HCT116 (cell line): Measurements from ENCODE around the gene MPPED1. TPM values are rescaled to one million over a fixed set of nuclear protein-coding genes. Genes with fewer than 3 reads are reported as not detected.
A peak's percentile ranks its signal among the peaks of the same experiment; 100 is the strongest.

Experiments used
- ATAC-seq: fragments of 200-7000 bp; cut with Tn5 transposase; 2 replicates; pipeline ENCODE4 v1.9.1; 2020; ENCODE audit warnings: mild to moderate bottlenecking, moderate library complexity
- BruUV-seq: library from RNA; stranded (reverse); fragments of 400-500 nt; replicated peaks from 2 replicates; lab custom pipeline; 2021; lab: Mats Ljungman, UMichigan
- CTCF ChIA-PET: fragments of 300-600 bp; sonication (Branson Sonifier 250); formaldehyde crosslinking; loops from one replicate; lab custom pipeline; 2021; ENCODE audit warnings: antibody characterized with exemption; lab: Charles Lee
- POLR2A ChIA-PET: fragments of 300-600, 350-600 bp; sonication (Branson Sonifier 250); formaldehyde crosslinking; loops from one replicate; lab custom pipeline; 2021; ENCODE audit warnings: antibody characterized with exemption; lab: Charles Lee
- RAD21 ChIA-PET, 2 experiments: fragments of 300-600 bp; sonication (Branson Sonifier 250); formaldehyde crosslinking; loops; one replicate each; lab custom pipeline; 2023; ENCODE audit warnings: low total read pairs in 2 of 2; ENCODE audit not compliant: uncharacterized antibody in 2 of 2, unreplicated experiment in 2 of 2, low non-redundant PET in 1 of 2; lab: Charles Lee
- DNase-seq: peaks from one replicate; pipeline ENCODE4 v3.0.0-alpha.2; 2010; ENCODE audit warnings: low read depth, low spot score
- H2AFZ ChIP-seq: fragments of 200-600 bp; shearing (Covaris generic), sonication (generic); 2 replicates; pipeline ENCODE4 v1.6.1; 2017; ENCODE audit warnings: low read depth, mixed run types, mixed read lengths, antibody characterized with exemption, low read length; ENCODE audit not compliant: poor library complexity, severe bottlenecking
- H3K27ac ChIP-seq: 2 replicates; pipeline ENCODE4 v1.5.1; 2012; ENCODE audit warnings: low read depth, low read length
- H3K27me3 ChIP-seq: fragments of 200-600 bp; sonication (generic); 2 replicates; pipeline ENCODE4 v1.6.1; 2016; ENCODE audit warnings: mixed run types, low read length, mixed read lengths; ENCODE audit not compliant: insufficient read depth
- H3K36me3 ChIP-seq, 2 experiments: fragments of 200-500 bp in 1 of 2; fragments of 200-600 bp in 1 of 2; sonication (Bioruptor generic) in 1 of 2; sonication (generic) in 1 of 2; 2 replicates each; pipeline versions ENCODE4 v1.5.1 to v1.6.1; 2014 to 2016; ENCODE audit warnings: low read length in 2 of 2, inconsistent platforms in 1 of 2, mixed read lengths in 1 of 2, mixed run types in 1 of 2; ENCODE audit not compliant: insufficient read depth in 2 of 2, control insufficient read depth in 1 of 2
- H3K4me1 ChIP-seq, 2 experiments: fragments of 200-600 bp in 1 of 2; sonication (generic) in 1 of 2; 2 replicates each; pipeline versions ENCODE4 v1.5.1 to v1.6.1; 2012 to 2017; ENCODE audit warnings: low read length in 2 of 2, inconsistent platforms in 1 of 2, mild to moderate bottlenecking in 1 of 2, mixed read lengths in 1 of 2, mixed run types in 1 of 2, moderate library complexity in 1 of 2; ENCODE audit not compliant: insufficient read depth in 2 of 2, control insufficient read depth in 1 of 2
- H3K4me2 ChIP-seq: fragments of 200-600 bp; sonication (generic); 2 replicates; pipeline ENCODE4 v1.6.1; 2017; ENCODE audit warnings: mixed run types, low read length, mixed read lengths
- H3K4me3 ChIP-seq, 2 experiments: fragments of 200-600 bp in 1 of 2; sonication (generic) in 1 of 2; replicated peaks in 1 of 2; 2 replicates each; pipeline ENCODE4 v1.5.1; 2011 to 2016; ENCODE audit warnings: low read length in 2 of 2, control low read depth in 1 of 2, low read depth in 1 of 2, mild to moderate bottlenecking in 1 of 2, mixed read lengths in 1 of 2, mixed run types in 1 of 2
- H3K79me2 ChIP-seq: fragments of 200-600 bp; sonication (generic); 2 replicates; pipeline ENCODE4 v1.6.1; 2017; ENCODE audit warnings: mild to moderate bottlenecking, mixed run types, low read length, moderate library complexity, mixed read lengths; ENCODE audit not compliant: insufficient read depth
- H3K9ac ChIP-seq: fragments of 200-600 bp; sonication (generic); 2 replicates; pipeline ENCODE4 v1.6.1; 2016; ENCODE audit warnings: low read length, mixed read lengths
- H3K9me2 ChIP-seq: fragments of 200-600 bp; sonication (generic), shearing (Covaris generic); 2 replicates; pipeline ENCODE4 v1.6.1; 2017; ENCODE audit warnings: mixed run types, mild to moderate bottlenecking, moderate library complexity; ENCODE audit not compliant: insufficient read depth
- H3K9me3 ChIP-seq, 2 experiments: fragments of 200-500 bp in 1 of 2; fragments of 200-600 bp in 1 of 2; sonication (Bioruptor generic) in 1 of 2; sonication (generic) in 1 of 2; 2 replicates each; pipeline ENCODE4 v1.6.1; 2014 to 2017; ENCODE audit warnings: low read length in 2 of 2, mixed read lengths in 2 of 2, inconsistent platforms in 1 of 2, low read depth in 1 of 2, mild to moderate bottlenecking in 1 of 2, mixed run types in 1 of 2, moderate library complexity in 1 of 2; ENCODE audit not compliant: control insufficient read depth in 1 of 2, insufficient read depth in 1 of 2
- H4K20me1 ChIP-seq: fragments of 200-600 bp; sonication (generic), shearing (Covaris generic); 2 replicates; pipeline ENCODE4 v1.6.1; 2017; ENCODE audit warnings: mixed run types, mild to moderate bottlenecking, moderate library complexity; ENCODE audit not compliant: insufficient read depth
- CEBPB ChIP-seq: IDR thresholded peaks from 2 replicates; pipeline ENCODE4 v1.6.1; 2012; ENCODE audit warnings: low read depth
- CTCF ChIP-seq, 3 experiments: fragments of 200-600 bp in 1 of 3; sonication (generic) in 1 of 3; IDR thresholded peaks in 2 of 3; conservative IDR thresholded peaks in 1 of 3; 2 replicates each; pipeline ENCODE4 v1.5.1; 2012 to 2017; ENCODE audit warnings: low read depth in 2 of 3, low read length in 2 of 3, antibody characterized with exemption in 1 of 3, borderline replicate concordance in 1 of 3, control low read depth in 1 of 3, mild to moderate bottlenecking in 1 of 3, mixed read lengths in 1 of 3, mixed run types in 1 of 3, moderate library complexity in 1 of 3; ENCODE audit not compliant: insufficient read depth in 1 of 3
- JUND ChIP-seq: IDR thresholded peaks from 2 replicates; pipeline ENCODE4 v1.6.1; 2012
- RAD21 ChIP-seq: IDR thresholded peaks from 2 replicates; pipeline ENCODE4 v1.6.1; 2012; ENCODE audit warnings: low read depth, mild to moderate bottlenecking
- intact Hi-C: fragments of 100-400 bp; cut with micrococcal nuclease; formaldehyde crosslinking; loops from 2 replicates; pipeline ENCODE4 v1.10.0; 2022
- total RNA-seq: library from RNA; stranded (reverse); gene quantifications from one replicate; pipeline ENCODE4 v1.2.1, GENCODE V29; 2021; ENCODE audit not compliant: unreplicated experiment

MPPED1 gene
- total RNA-seq, 1 experiment from 2014 or later, result not detected

- ChIA-PET POLR2A (no interaction called here), CTCF (no interaction called here), RAD21 (no interaction called here)
- Histone ChIP-seq H3K9me3 (no peaks in the 10 kb centered on the region), H3K79me2 (no peaks in the 10 kb centered on the region), H3K4me3 (no peak overlapping the region), H3K9ac (no peak overlapping the region), H3K27ac (no peak overlapping the region), H3K4me2 (no peak overlapping the region), H3K36me3 (no peaks in the 10 kb centered on the region), H2AFZ (no peak overlapping the region), H4K20me1 (no peaks in the 10 kb centered on the region), H3K4me1 (no peaks in the 10 kb centered on the region), H3K9me2 (no peaks in the 10 kb centered on the region), H3K27me3 (peaks cover 16% of the 10 kb centered on the region)
- no peak for DNase-seq
- peak; percentile 79 for ATAC-seq
- BruUV-seq, result no TSS peak
- intact Hi-C loops, result no loop called here
- peak in 2 of 3 experiments; percentile 36 to 39; a peak in 4 of 6 replicates for TF ChIP-seq CTCF (IDR thresholded peaks at IDR 0.05 in 2 of 3, conservative IDR thresholded peaks at IDR 0.05 in 1 of 3; ENCODE audit: borderline replicate concordance in 1 of 3, insufficient read depth in 1 of 3, low read depth in 2 of 3, low read length in 2 of 3)
- TF ChIP-seq RAD21, result 0 out of 2 replicates have a peak, but pooled peaks have one; percentile 11
- no peak for TF ChIP-seq JUND
Observed at GRCh38 chr22:43476341-43476740, 64.5 kb downstream of the MPPED1 start.

DNA sequence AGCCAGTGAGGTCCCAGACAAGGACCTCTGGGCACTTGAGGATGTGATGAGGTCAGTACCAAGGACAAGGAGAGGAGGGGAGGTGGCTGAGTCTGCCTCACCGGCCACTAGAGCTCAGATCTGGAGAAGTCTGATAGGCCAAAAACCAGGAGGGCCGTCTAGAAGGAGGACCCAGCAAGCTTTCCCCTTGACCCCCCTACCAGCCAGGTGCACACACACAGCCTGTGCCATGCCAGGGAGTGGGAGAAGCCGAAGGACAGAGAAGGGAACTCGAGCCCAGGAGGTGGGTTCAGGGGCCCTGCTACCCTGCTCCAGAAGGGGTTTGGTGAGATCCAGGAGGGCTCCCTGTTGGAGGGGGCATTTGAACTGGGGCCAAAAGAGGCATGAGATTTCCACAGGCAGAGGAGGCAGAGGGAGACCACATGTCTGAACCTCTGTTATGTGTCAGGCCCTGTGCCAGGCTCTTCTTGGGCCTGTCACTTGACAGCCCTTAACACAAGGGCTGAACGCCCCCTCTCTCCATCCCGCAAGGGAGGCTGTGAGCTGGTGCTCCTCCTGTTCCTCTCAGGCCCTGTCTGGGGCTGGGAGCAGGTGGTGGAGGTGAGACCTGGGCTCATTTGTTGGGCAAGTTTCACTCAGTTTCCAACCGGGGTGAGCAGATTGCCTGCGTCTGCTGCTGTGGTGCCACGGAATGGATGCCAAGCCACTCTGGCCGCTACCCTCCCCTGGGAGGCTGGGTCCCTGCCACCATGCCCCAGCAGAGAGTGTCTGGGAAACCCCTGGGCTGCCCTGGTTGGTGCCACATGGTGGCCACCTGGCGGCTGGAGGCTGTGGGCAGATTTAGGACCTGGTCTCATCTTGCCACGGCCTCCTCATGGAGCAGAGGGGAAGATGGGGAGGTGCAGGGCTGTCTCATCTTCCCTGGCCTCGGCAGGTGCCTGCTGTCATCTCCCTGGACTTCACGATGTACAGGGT lies 65.2 kb downstream of the MPPED1 start:
- CTCF ChIA-PET, result no interaction called here

More for the DNA sequence above, 65.2 kb downstream of the MPPED1 start:
- no peak for DNase-seq
- TF ChIP-seq CEBPB, result no peak
- TF ChIP-seq CTCF (IDR thresholded peaks at IDR 0.05 in 2 of 3, conservative IDR thresholded peaks at IDR 0.05 in 1 of 3; ENCODE audit: borderline replicate concordance in 1 of 3, insufficient read depth in 1 of 3, low read depth in 2 of 3, low read length in 2 of 3), result 0 out of 6 replicates have a peak, but pooled peaks of 1 of the 3 experiments have one; percentile 4
- TF ChIP-seq, all 23 proteins: peak for 1
- intact Hi-C loops, result no loop called here
- H3K36me3 ChIP-seq, result no peaks in the 10 kb centered on the region
- ChIA-PET RAD21 (no interaction called here), POLR2A (no interaction called here)
- no peak overlapping the region for H2AFZ ChIP-seq
- no peaks in the 10 kb centered on the region for H3K79me2 ChIP-seq
- H3K4me1 ChIP-seq, result no peaks in the 10 kb centered on the region
- no peaks in the 10 kb centered on the region for H4K20me1 ChIP-seq
- H3K27ac ChIP-seq, result no peak overlapping the region
- H3K9me2 ChIP-seq, result no peaks in the 10 kb centered on the region
- no peak overlapping the region for H3K4me3 ChIP-seq
- ATAC-seq, result 0 out of 2 replicates have a peak, but pooled peaks have one; percentile 12
- BruUV-seq, result no TSS peak
- no peak overlapping the region for H3K9ac ChIP-seq
- H3K4me2 ChIP-seq, result no peak overlapping the region
- peaks cover 10% of the 10 kb centered on the region for H3K27me3 ChIP-seq
- H3K9me3 ChIP-seq, result no peaks in the 10 kb centered on the region
